Stimulated activated CD8-positive, alpha-beta memory T cell treated with anti-CD3 and anti-CD28 coated beads, Interleukin-4, amount 100 ng/mL, for 48 hours (primary cell): Measurements from ENCODE around the gene HCN1.
"Not testable (repeated sequence)": the region's sequence is repeated elsewhere in the genome, so short reads cannot be mapped to it uniquely, and the experiment has no call there.

Source experiments
- DNase-seq: peaks from one replicate; pipeline ENCODE4 v3.0.0-alpha.2; 2020

Gene HCN1

DNA sequence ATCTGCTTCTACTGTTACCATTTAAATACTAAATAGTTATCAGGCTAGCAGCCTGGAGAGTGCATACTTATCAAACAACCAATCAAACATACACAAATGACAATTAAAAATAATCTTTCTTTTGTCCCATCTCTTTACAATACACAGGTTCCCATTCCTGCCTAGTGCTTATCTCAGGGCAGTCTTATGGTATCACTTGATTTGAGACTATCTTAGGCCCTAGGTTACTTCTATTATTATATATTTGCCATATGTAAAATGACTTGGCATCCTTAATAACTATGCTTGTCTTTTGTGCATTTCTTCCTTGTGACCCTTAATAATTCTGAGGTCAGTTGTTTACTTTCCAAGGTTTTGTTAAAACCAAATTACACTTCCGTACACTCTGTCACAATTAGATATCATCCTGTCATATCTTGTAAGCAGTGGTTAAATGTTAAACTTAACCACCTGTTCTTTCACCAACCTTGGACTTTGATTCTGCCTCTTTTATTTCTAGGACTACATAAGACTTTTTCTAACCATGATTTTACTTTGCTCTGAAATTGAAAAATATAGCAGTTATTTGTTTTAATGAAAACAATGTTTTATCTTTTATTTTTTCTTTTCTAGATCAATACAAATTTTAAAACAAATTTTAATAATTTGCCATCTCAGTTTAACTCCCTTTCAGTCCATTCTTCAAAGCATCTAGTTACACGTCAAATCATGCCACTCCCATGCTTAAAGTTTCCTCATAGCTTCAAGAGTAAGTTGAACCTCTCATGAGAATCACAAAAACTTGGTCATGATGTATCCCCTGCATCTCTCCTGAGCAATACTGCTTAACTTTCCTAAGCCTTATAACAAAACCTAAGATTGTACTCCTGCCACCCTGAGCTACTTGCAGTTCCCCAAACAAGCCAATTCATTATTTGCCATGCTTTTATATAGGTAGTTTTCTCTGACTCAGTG, 281.3 kb downstream of the HCN1 start:
- DNase-seq: no peak

DNA sequence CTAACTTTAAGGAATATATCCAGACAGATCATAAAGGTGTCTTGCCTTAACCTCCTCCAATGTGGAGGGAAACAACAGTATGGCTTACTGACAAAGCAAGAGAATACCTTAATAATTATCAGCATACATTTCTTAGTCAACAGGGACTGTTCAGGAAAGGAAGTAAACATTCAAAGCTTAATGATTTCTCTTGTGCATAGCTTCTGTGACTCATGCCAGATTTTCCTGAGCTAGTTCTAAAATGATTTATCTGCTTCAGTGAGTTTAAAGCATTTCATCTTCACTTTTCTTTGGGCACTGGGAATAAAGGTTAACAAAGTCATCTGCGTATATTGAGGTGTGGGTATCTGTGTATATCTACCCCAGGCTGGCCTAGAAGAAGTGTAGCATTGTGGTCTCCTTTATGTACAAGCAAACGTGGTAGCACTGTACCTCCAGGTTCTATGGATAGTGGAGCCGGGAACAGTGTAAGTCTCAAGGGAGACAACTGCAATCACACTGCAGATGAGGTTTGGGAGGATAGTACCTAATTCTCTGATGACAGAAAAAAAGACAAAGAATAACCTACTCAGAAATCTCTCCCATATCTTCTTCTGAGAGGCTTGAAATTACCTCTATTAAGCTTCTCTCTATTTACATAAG, 284.1 kb downstream of the HCN1 start:
- no peak for DNase-seq

DNA sequence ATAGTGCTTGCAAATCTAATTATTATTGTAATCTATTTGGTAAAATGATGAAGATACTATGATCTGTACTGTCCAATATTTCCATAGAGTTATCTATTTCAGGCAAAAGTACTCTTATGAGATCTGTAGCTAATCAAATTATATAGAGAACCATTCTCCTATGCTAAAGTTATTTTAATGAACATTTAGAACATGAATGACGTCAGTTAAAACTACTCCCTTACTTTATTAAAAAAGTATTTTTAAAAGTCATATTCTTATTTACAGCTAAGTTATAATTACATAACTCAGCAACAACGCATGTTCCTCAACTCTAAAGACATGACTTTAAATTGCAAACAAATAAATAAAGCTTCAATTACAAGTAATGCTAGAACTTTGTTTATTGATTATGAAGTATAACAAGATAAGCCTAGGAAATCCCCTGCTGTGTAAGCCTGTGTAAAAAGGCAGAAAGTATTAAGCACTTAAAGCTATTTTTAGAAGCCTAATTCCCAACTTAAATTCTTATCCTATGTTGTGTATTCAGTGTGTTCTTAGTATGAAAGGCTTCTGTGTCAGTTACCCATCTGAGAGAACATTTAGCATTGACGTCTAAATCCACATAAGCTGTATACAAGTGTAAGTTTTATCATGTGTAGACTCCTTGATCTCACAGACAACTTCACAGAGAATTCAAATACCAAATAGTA, 285.7 kb downstream of the HCN1 start:
- no peak for DNase-seq

DNA sequence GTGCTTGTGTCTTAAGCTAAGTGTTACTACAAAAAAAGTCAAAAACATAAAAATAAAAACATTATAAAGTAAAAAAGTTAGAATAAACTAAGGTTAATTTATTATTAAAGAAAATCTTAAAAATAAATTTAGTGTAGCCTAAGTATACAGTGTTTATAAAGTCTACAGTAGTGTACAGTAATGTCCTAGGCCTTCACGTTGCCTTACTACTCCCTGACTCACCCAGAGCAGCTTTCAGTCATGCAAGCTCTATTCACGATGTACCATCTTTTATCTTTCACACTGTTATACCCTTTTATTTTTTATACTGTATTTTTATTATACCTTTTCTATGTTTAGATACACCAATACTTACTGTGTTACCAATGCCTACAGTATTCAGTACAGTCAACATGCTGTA, 288.1 kb downstream of the HCN1 start:
- DNase-seq: no peak

DNA sequence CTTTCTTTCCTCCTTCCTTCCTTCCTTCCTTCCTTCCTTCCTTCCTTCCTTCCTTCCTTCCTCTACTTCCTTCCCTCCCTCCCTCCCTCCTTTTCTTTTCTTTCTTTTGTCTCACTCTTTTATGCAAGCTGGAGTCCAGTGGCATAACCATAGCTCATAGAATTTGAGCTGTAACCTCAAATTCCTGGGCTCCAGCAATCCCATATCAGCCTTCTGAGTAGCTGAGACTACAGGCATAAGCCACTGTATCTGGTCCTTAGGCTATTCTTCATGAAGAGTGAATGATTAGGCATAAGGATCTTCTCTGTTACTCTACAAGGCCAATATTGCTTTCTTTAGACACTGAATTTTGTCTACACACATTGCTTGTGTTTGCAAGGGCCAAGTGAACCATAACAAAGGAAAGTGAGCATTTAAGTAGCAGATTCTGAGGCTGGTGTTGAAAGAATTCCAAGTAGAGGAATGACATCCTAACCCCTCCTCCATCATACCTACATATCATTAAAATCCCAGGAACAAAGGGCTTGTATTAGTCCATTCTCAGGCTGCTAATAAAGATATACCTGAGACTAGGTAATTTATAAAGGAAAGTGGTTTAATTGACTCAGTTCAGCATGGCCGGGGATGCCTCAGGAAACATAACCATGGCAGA, 293.2 kb downstream of the HCN1 start:
- no peak for DNase-seq

DNA sequence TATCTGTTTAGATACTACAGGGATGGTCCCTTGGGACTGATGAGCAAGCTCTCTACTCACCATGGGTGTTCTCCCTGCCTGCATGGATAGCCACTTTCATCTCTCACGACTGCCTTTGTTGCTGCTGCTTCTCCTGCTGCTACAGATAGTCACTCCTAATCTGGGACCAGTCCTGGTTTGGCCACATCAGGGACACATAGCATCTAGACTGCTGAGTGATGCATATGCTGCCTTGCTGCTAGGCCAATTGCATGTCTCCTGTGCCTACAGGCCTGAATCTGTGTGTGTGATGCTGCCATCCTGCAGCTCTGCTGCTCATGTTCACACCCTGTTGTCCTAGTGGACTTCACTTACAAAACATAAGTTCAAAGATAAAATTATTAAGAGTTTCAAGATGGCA, 297.1 kb downstream of the HCN1 start:
- no peak for DNase-seq

DNA sequence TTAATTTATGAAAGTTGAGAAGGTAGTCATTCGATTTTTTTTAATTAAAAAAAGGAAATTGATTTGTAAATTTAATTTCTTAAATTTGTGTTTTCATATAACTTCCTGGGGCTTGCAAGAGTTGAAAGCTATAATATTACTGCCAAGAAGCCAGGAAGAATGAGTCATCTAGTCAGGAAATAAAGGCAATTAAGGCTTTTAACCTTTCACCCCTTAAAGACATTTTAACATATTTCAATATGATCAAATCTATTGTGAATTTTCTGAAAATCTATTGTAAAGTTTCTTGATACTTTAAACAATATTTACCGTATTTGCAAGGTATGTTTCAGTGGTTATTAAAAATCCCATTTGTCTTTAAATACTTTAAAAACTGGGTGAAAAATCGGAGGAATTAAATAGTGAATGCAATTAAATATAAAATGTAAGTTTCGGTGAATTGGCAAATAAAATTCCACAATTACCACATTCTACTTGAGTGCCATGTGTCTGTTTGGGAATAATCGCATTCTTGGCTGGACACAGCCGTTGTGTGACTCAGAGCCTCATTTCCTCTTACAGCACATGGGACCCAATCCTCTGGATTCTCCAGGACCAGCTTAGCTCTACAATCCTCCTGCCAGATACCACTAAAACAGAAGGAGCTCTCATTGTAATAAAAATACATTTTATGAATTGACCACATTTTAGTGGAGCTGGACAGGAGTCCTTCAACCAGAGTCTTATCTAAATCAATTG, 310.7 kb downstream of the HCN1 start:
- no peak for DNase-seq

DNA sequence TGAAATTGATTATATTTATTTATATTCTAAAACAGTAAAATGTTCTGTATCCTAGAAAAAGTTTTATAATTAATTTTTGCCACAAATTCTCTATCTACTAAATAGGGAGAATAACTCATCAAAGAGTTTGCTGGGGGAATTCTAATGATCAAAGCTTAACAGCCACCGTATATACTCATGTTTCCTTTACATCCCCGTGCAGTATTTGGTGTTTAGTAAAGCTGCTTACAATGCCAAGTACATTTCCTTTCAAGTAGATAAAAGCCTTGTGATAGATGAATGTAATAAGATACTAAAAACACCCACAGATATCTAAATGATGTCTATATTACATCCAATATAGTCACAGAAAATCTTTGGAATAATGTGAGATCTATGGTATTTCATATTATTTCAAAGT, 312.2 kb downstream of the HCN1 start:
- no peak for DNase-seq

DNA sequence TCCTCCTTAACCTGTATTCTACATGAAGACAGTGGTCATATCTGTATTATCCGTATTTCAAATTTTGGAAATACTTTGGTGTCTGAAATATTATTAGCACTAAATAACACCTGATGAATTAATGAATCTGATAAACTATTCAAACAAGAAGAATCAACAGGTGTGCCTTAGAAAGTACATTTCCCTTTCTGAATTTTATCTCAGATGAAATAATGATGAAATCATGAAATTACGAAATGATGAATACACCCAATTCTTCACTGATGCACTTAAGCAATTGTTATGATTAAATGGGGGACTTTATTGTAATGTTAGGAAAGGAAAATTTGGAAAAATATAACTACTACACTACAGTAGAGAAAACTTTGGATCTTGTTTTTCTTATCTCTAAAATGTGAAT, 313.6 kb downstream of the HCN1 start:
- DNase-seq: no peak

DNA sequence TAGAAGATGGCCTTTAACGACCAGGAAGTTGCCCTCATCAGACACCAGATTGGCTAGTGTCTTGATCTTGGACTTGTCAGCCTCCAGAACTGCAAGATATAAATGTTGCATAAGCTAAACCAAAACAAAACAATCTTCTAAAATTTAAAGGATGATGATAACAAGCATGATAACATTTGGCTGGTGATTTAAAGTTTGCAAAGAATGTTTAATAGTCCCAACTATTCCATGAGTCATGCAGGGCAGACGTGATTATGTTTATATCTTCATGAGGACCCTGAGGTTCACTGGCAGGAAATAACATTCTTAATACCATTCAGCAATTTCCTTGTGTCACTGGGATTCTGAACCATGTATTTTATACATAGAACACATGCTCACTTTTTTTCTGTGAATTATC, 319.8 kb downstream of the HCN1 start:
- no peak for DNase-seq

DNA sequence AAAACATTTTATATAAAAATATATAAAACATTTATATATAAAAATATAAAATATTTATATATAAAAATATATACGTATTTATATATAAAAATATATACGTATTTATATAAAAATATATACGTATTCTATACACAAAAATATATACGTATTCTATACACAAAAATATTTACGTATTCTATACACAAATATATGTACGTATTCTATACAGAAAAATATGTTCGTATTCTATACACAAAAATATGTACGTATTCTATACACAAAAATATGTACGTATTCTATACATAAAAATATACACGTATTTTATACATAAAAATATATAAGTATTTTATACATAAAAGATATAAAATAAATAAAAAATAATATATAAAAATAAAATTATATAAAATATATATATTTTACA, 323.6 kb downstream of the HCN1 start:
- DNase-seq: no peak

DNA sequence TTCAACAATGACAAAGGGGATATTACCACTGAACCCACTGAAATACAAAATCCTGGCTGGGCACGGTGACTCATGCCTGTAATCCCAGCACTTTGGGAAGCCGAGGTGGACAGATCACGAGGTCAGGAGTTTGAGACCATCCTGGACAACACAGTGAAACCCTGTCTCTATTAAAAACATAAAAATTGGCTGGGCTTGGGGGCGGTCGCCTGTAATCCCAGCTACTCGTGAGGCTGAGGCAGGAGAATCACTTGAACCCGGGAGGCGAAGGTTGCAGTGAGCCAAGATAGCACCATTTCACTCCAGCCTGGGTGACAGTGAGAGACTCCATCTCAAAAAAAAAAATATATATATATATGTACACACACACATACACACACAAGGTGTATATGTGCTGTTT, 324.8 kb downstream of the HCN1 start:
- DNase-seq: not testable (repeated sequence)

DNA sequence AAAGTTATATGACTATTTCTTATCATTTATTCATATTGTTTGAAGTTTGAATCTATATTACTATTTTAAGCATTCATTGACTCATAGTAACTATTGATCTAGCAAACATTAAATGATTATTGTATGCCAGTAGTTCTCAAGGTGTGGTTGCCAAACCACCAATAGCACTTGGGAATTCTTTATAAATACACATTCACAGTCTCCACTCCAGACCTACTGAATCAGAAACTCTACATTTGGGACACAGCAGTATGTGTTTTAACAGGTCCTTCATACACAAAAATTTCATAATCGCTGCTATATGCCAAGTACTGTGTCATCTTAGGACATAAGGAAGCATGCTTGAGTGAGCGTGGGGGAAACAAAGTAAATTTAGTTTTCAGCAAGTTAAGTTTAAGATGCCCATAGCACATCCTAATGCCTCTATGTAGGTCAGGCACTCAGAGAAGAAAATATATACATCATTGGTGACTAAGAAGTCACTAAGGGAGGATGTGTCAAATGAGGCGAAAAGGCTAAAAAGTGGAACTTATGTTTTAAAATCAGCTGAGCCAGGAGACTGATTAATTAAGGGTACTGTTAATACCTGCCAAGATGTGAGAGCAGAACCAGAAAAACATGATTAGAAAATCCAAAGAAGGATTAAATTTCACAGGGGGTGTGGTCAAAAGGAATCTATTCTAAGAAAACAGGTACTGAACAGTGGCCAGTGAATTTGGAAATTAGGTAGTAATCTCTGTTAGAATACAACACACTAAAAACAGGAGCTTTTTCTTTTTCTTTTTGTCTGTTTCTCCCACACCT, 340.8 kb downstream of the HCN1 start:
- DNase-seq: no peak

DNA sequence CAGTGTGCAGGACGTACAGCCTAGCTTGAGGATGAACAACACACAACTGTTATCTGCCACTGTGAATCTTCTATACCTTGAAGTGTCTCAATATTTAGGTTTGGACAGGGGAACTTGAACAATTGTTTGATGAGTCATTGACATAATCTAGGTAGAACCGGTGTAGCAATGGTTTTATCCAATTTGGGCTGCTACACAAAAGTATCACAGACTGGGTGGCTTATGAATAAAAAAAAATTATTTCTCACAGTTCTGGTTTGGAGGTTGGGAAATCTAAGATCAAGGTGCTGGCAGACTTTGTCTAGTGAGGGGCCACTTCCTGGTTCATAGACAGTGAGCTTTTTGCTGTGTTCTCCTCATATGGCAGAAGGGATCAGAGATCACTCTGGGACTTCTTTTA, 359.7 kb downstream of the HCN1 start:
- no peak for DNase-seq

DNA sequence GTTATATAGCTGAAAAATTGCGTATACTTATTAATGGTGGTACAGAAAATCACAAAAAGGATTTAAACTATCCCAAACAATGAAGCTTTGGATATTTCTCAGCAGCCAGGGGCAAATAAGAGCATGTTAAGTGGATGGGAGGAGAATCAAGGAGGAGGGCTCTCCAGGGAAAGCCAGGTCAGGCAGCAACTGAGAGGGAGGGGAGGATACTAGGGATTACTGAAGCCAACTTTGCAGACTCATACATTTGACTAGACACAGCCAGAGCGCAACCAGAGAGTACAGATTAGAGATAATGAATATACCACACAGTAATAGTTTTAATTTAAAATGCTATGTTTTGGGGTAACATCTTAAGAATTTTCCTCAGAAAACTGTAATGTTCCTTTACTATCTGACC, 360.2 kb downstream of the HCN1 start:
- DNase-seq: no peak

DNA sequence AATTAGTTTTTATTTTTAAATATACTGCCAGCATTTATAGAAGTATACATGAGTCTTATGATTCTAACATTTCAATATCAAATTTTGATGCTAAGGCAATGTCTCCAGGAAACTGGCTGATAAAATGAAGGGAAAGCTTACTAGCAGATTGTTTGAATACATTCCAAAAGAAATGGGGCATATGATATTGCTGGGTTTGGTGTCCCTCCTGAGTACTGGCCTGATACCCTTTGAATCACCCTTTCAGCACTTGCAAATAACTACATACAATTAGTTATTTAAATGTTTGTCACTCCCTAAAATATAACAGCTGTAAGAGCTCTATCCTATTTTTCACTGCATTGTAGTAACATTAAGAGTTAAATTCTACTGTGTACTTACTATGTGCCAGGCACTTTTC, 360.8 kb downstream of the HCN1 start:
- no peak for DNase-seq

DNA sequence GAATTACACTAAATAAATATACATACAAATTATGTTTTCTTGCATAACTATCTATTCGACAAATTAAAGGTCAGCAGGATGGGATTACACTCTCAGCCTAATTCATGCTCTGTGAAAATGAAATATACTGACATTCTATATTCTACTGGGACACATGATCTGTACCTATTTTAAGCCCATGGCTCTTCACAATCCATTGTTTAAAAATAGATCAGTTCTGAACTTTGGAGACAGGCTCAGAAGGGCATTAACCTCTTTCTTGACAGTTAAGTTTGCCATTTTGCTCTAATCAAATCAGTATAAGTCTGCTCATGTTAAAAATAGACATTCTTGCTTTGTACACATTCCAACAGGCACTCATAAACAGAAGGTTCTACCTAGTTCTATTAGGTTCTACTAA, 361.2 kb downstream of the HCN1 start:
- DNase-seq: no peak

DNA sequence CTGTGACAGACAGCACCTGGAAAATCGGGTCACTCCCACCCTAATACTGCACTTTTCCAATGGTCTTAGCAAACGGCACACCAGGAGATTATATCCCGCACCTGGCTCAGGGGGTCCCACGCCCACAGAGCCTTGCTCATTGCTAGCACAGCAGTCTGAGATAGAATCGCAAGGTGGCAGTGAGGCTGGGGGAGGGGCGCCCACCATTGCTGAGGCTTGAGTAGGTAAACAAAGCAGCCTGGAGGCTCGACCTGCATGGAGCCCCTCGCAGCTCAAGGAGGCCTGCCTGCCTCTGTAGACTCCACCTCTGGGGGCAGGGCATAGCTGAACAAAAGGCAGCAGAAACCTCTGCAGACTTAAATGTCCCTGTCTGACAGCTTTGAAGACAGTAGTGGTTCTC, 383.6 kb downstream of the HCN1 start:
- DNase-seq: not testable (repeated sequence)

DNA sequence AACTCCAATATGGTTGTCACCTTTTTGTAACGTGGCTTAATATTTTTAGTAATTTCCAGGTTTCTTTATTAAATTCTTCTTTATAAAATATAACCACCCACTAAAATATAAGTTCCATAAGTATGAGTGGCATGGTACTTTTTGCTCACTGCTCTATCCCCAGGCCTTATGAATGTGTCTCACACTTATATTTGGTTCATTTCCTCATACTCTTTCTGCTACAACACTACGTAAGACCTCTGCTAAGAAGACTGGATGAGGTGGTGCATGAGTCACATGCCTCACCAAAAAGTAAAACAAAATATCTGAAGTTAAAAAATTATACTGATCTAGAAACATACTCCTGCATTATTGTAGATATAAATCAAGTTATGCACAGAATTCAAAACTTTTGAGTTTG, 400.9 kb downstream of the HCN1 start:
- no peak for DNase-seq

DNA sequence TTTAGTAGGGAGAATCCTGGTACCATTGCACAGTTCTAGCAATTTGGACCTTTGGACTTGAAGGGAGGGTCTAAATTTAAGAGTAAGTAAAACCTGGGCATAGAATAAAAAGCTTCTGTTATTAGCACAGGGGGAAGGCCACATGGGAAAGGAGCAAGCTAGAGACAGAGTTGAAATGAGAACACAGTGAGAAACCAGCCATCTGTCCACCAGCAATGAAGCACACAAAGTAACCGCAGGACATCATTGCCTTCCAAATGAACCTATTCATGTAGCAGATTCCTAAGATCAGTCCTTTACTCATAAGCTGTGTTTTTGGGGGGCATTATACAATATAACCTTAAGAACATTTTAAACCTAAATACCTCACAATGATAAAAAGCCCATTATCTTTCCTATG, 407.4 kb downstream of the HCN1 start:
- no peak for DNase-seq

DNA sequence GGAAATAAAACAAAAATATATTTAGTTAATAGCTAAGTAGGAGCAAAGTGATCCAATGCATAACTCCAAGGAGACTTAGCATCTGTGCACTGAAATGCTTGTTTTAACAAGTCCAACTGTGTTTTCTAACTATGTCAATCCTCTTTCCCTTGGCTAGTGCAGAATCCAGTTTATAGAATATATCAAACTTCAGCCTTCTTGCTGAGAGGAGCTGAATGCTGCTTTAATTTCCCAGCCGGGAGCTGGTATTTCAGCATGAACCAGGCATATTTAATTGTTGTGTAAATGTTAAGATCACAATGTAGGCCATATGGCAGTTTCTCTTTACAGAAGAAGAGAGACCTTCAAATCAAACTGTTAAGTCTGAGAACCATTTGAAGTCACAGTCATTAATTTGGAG, 411.7 kb downstream of the HCN1 start:
- no peak for DNase-seq

DNA sequence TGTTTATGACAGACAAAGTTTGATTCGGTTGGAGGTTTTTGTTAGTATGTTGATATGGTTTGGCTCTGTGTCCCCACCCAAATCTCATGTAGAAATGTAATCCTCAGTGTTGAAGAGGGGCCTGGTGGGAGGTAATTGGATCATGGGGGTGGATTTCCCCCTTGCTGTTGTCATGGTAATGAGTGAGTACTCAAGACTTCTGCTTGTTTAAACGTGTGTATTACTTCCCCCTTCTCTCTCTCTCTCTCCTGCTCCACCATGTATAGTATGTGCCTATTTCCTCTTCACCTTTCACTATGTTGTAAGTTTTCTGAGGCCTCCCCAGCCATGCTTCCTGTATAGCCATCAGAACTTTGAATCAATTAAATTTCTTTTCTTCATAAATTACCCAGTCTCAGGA, 415.1 kb downstream of the HCN1 start:
- DNase-seq: no peak
